Measurements from ENCODE around the gene ANKRD55.

GRCh38 chr5:56281489-56282165 is 48.5 kb upstream of the ANKRD55 start:
- TF ChIP-seq, protein P1, sequence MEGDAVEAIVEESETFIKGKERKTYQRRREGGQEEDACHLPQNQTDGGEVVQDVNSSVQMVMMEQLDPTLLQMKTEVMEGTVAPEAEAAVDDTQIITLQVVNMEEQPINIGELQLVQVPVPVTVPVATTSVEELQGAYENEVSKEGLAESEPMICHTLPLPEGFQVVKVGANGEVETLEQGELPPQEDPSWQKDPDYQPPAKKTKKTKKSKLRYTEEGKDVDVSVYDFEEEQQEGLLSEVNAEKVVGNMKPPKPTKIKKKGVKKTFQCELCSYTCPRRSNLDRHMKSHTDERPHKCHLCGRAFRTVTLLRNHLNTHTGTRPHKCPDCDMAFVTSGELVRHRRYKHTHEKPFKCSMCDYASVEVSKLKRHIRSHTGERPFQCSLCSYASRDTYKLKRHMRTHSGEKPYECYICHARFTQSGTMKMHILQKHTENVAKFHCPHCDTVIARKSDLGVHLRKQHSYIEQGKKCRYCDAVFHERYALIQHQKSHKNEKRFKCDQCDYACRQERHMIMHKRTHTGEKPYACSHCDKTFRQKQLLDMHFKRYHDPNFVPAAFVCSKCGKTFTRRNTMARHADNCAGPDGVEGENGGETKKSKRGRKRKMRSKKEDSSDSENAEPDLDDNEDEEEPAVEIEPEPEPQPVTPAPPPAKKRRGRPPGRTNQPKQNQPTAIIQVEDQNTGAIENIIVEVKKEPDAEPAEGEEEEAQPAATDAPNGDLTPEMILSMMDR (IDR thresholded peaks at IDR 0.05) = no peak
- no peak for TF ChIP-seq EZH2phosphoT487 (IDR thresholded peaks at IDR 0.05)

Measured in neural progenitor cell (in vitro differentiated cells).